ENCODE measurements around the gene LCTL. TPM values are rescaled to one million over a fixed set of nuclear protein-coding genes. Genes with fewer than 3 reads are reported as not detected.
"Not testable (repeated sequence)": the region's sequence is repeated elsewhere in the genome, so short reads cannot be mapped to it uniquely, and the experiment has no call there.

LCTL gene
- total RNA-seq, 1 donor from 2014 or later, result not detected

GRCh38 chr15:66523926-66524325 lies 41.9 kb downstream of the LCTL start:
- peaks cover 41% of the 10 kb centered on the region for H3K36me3 Mint-ChIP-seq (ENCODE audit: low read depth)
- intact Hi-C loops (cut with micrococcal nuclease), result no loop called here
- no peaks in the 10 kb centered on the region for H3K9me3 Mint-ChIP-seq
- no peaks in the 10 kb centered on the region for H3K27me3 Mint-ChIP-seq (ENCODE audit: low read depth)
- no peak overlapping the region for H3K4me3 Mint-ChIP-seq (ENCODE audit: low read depth)
- no peak overlapping the region for H3K27ac Mint-ChIP-seq
- H3K4me1 Mint-ChIP-seq (ENCODE audit: low read depth), result peaks cover 7% of the 10 kb centered on the region
- no peak for DNase-seq (ENCODE audit: low spot score)

DNA sequence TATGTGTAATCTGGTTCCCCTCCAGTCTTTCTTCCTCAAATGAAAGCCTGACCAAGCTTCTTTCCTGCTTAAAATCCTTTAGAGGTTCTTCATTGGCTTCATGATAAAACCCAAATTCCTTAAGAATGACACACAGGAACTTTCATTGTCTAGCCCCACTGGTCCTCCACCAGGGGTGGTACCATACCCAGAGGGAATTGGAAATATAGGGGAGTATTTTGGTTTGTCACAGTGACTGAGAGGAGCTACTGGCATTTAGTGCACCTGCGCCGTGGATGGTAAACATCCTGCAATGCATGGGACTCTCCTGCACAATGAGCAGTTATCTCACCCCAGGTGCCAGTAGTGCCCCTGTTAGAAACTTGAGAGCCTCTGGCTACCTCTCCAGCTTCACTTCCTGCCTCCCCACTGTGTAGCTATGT lies 49.9 kb downstream of the LCTL start:
- no peaks in the 10 kb centered on the region for H3K9me3 Mint-ChIP-seq
- no peak for DNase-seq (ENCODE audit: low spot score)
- H3K4me3 Mint-ChIP-seq (ENCODE audit: low read depth), result no peak overlapping the region
- H3K4me1 Mint-ChIP-seq (ENCODE audit: low read depth), result no peaks in the 10 kb centered on the region
- no peak overlapping the region for H3K27ac Mint-ChIP-seq
- peaks cover 35% of the 10 kb centered on the region for H3K36me3 Mint-ChIP-seq (ENCODE audit: low read depth)
- intact Hi-C loops (cut with micrococcal nuclease), result no loop called here
- H3K27me3 Mint-ChIP-seq (ENCODE audit: low read depth), result no peaks in the 10 kb centered on the region

DNA sequence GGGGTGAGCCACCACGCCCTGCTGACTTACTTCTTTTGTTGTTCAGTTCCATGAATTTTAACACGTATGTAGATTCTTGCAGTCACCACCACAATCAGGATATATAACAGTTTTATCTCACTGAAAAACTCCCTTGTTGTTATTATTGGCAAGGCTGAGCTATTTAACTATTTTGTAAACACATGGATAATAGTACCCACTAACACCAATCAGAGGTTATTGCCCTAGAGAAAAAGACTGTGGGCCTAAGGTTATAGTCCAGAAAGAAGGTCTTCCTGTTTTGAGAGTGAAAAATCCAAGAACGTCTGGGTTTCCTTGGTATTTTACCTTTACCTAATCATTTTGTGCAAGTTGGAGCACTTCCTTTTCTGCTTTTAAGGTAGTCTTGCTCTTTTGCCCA lies 51.2 kb downstream of the LCTL start:
- peaks cover 3% of the 10 kb centered on the region for H3K4me1 Mint-ChIP-seq (ENCODE audit: low read depth)
- H3K36me3 Mint-ChIP-seq (ENCODE audit: low read depth), result peaks cover 38% of the 10 kb centered on the region
- H3K4me3 Mint-ChIP-seq (ENCODE audit: low read depth), result no peak overlapping the region
- no peak overlapping the region for H3K27ac Mint-ChIP-seq
- intact Hi-C loops (cut with micrococcal nuclease), result no loop called here
- no peaks in the 10 kb centered on the region for H3K27me3 Mint-ChIP-seq (ENCODE audit: low read depth)
- no peaks in the 10 kb centered on the region for H3K9me3 Mint-ChIP-seq
- DNase-seq (ENCODE audit: low spot score), result no peak

- peaks cover 32% of the 10 kb centered on the region for H3K4me1 Mint-ChIP-seq (ENCODE audit: low read depth)
- no peak overlapping the region for H3K4me3 Mint-ChIP-seq (ENCODE audit: low read depth)
- H3K9me3 Mint-ChIP-seq, result no peaks in the 10 kb centered on the region
- H3K36me3 Mint-ChIP-seq (ENCODE audit: low read depth), result peaks cover 25% of the 10 kb centered on the region
- intact Hi-C loops (cut with micrococcal nuclease), result no loop called here
- peak overlapping the region; percentile 76 for H3K27ac Mint-ChIP-seq
- no peaks in the 10 kb centered on the region for H3K27me3 Mint-ChIP-seq (ENCODE audit: low read depth)
- no peak for DNase-seq (ENCODE audit: low spot score)
Observed at GRCh38 chr15:66508293-66508883, 57.4 kb downstream of the LCTL start.

GRCh38 chr15:66505818-66506217 lies 60.0 kb downstream of the LCTL start:
- Mint-ChIP-seq H3K9me3 (no peaks in the 10 kb centered on the region), H3K36me3 (ENCODE audit: low read depth) (peaks cover 51% of the 10 kb centered on the region), H3K4me1 (ENCODE audit: low read depth) (peaks cover 42% of the 10 kb centered on the region), H3K4me3 (ENCODE audit: low read depth) (peak overlapping the region; percentile 100), H3K27me3 (ENCODE audit: low read depth) (no peaks in the 10 kb centered on the region), H3K27ac (peak overlapping the region; percentile 99)
- no peak for DNase-seq (ENCODE audit: low spot score)
- intact Hi-C loops (cut with micrococcal nuclease), result no loop called here

GRCh38 chr15:66505430-66505811 lies 60.4 kb downstream of the LCTL start:
- peak overlapping the region; percentile 99 for H3K27ac Mint-ChIP-seq
- H3K4me3 Mint-ChIP-seq (ENCODE audit: low read depth), result peak overlapping the region; percentile 100
- peaks cover 52% of the 10 kb centered on the region for H3K36me3 Mint-ChIP-seq (ENCODE audit: low read depth)
- no peaks in the 10 kb centered on the region for H3K9me3 Mint-ChIP-seq
- H3K27me3 Mint-ChIP-seq (ENCODE audit: low read depth), result no peaks in the 10 kb centered on the region
- DNase-seq (ENCODE audit: low spot score), result no peak
- intact Hi-C loops (cut with micrococcal nuclease), result no loop called here
- peaks cover 40% of the 10 kb centered on the region for H3K4me1 Mint-ChIP-seq (ENCODE audit: low read depth)

GRCh38 chr15:66504563-66505429 lies 61.0 kb downstream of the LCTL start, which contains the start of the genes RPL4 and ZWILCH:
Gene RPL4, minus strand, starts transcription at chr15:66504855. Its CDS starts 65 bp downstream, at chr15:66504790.
Gene ZWILCH, plus strand, starts transcription at chr15:66505326. Its CDS starts 13 bp downstream, at chr15:66505339.
- Mint-ChIP-seq H3K9me3 (no peaks in the 10 kb centered on the region), H3K36me3 (ENCODE audit: low read depth) (peaks cover 58% of the 10 kb centered on the region), H3K27ac (peak within 1 kb of the TSS; percentile 99), H3K4me3 (ENCODE audit: low read depth) (peak within 1 kb of the TSS; percentile 100), H3K27me3 (ENCODE audit: low read depth) (no peaks in the 10 kb centered on the region), H3K4me1 (ENCODE audit: low read depth) (peaks cover 45% of the 10 kb centered on the region)
- peak; percentile 78 for DNase-seq (ENCODE audit: low spot score)
- intact Hi-C loops (cut with micrococcal nuclease), result no loop called here

- peaks cover 61% of the 10 kb centered on the region for H3K36me3 Mint-ChIP-seq (ENCODE audit: low read depth)
- no peaks in the 10 kb centered on the region for H3K9me3 Mint-ChIP-seq
- DNase-seq (ENCODE audit: low spot score), result no peak
- H3K4me3 Mint-ChIP-seq (ENCODE audit: low read depth), result peak overlapping the region; percentile 100
- no peaks in the 10 kb centered on the region for H3K27me3 Mint-ChIP-seq (ENCODE audit: low read depth)
- intact Hi-C loops (cut with micrococcal nuclease), result no loop called here
- peaks cover 47% of the 10 kb centered on the region for H3K4me1 Mint-ChIP-seq (ENCODE audit: low read depth)
- H3K27ac Mint-ChIP-seq, result peak overlapping the region; percentile 99
Observed at GRCh38 chr15:66503780-66504562, 61.8 kb downstream of the LCTL start.

- intact Hi-C loops (cut with micrococcal nuclease); H3K27me3 Mint-ChIP-seq (ENCODE audit: low read depth); DNase-seq (ENCODE audit: low spot score); H3K9me3 Mint-ChIP-seq: not testable (repeated sequence)
- Mint-ChIP-seq H3K36me3 (ENCODE audit: low read depth) (peaks cover 66% of the 10 kb centered on the region), H3K27ac (peak overlapping the region; percentile 99), H3K4me1 (ENCODE audit: low read depth) (peaks cover 43% of the 10 kb centered on the region), H3K4me3 (ENCODE audit: low read depth) (peak overlapping the region; percentile 100)
Observed at GRCh38 chr15:66503041-66503648, 62.7 kb downstream of the LCTL start.

- Mint-ChIP-seq H3K4me1 (ENCODE audit: low read depth) (peaks cover 42% of the 10 kb centered on the region), H3K36me3 (ENCODE audit: low read depth) (peaks cover 72% of the 10 kb centered on the region), H3K27ac (peak overlapping the region; percentile 73), H3K4me3 (ENCODE audit: low read depth) (peak overlapping the region; percentile 100), H3K9me3 (no peaks in the 10 kb centered on the region), H3K27me3 (ENCODE audit: low read depth) (no peaks in the 10 kb centered on the region)
- no peak for DNase-seq (ENCODE audit: low spot score)
- intact Hi-C loops (cut with micrococcal nuclease), result no loop called here
Observed at GRCh38 chr15:66502491-66502890, 63.3 kb downstream of the LCTL start.

GRCh38 chr15:66500346-66500745 lies 65.5 kb downstream of the LCTL start:
- intact Hi-C loops (cut with micrococcal nuclease); H3K9me3 Mint-ChIP-seq; DNase-seq (ENCODE audit: low spot score); H3K27me3 Mint-ChIP-seq (ENCODE audit: low read depth): not testable (repeated sequence)
- Mint-ChIP-seq H3K27ac (peak overlapping the region; percentile 93), H3K36me3 (ENCODE audit: low read depth) (peaks cover 89% of the 10 kb centered on the region), H3K4me3 (ENCODE audit: low read depth) (peak overlapping the region; percentile 3), H3K4me1 (ENCODE audit: low read depth) (peaks cover 38% of the 10 kb centered on the region)
